Measurements from ENCODE around the gene AGR3.

GRCh38 chr7:16850614-16851466 is 30.9 kb downstream of the AGR3 start:
- TF ChIP-seq CTCF (IDR thresholded peaks at IDR 0.05; ENCODE audit: insufficient read depth, low read depth, low read length) (no peak), EZH2 (IDR thresholded peaks at IDR 0.05; ENCODE audit: insufficient read depth, low read length) (no peak)

Data from astrocyte (in vitro differentiated cells and primary cell).